ENCODE data around the gene CDH13. TPM values are rescaled to one million over a fixed set of nuclear protein-coding genes. Genes with fewer than 3 reads are reported as not detected.

Gene CDH13
- total RNA-seq, 4 donors from 2014 or later: 3.4 to 14.8 (median 6.5) TPM

DNA sequence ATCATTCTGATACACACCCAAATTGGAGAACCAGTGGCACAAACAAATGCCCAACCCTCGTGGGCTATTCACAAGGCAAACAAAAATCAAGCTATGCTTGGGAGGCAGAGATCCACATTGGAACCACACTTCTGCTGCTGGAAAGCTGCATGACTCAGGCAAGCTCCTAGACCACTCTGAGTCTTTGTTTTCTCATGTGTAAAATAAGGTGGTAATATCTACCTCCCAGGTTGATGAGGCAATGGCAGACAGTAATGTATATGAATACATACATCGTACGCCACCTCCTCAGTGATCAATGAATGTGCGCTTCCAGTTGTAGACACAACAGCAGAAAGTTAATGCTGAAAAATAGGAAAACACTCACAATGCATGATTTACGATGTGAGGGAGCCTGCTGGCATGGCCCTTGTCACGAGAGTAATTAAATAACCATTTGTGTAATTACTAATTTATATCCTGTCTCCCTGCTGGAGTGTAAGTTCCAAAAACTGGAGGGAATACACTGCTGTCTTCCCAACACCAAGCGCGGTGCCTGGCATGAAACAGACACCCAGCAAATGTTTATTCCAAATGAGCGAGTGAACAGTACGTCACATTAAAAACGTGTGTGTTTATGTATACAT is 1111.1 kb downstream of the CDH13 start:
- Histone ChIP-seq H3K36me3 (no peaks in the 10 kb centered on the region), H3K27me3 (no peaks in the 10 kb centered on the region), H3K4me3 (replicated peaks in 1 of 3) (no peak overlapping the region), H3K4me1 (no peaks in the 10 kb centered on the region), H3K9me3 (no peaks in the 10 kb centered on the region), H3K27ac (no peak overlapping the region)
- TF ChIP-seq POLR2A (IDR thresholded peaks at IDR 0.05) (no peak), CTCF (IDR thresholded peaks at IDR 0.05) (no peak)
- DNase-seq: no peak
- 64 to 74% methylated on average over 11 of the region's 11 CpGs for WGBS, 2 donors
- intact Hi-C loops (cut with DNase I): no loop called here

GRCh38 chr16:83738923-83739503 is 1112.2 kb downstream of the CDH13 start:
- H3K36me3 ChIP-seq: no peaks in the 10 kb centered on the region
- H3K4me3 ChIP-seq (replicated peaks in 1 of 3): no peak overlapping the region
- no peaks in the 10 kb centered on the region for H3K9me3 ChIP-seq
- TF ChIP-seq POLR2A (IDR thresholded peaks at IDR 0.05) (no peak), CTCF (IDR thresholded peaks at IDR 0.05) (no peak)
- H3K27ac ChIP-seq: no peak overlapping the region
- no peaks in the 10 kb centered on the region for H3K4me1 ChIP-seq
- DNase-seq: no peak
- intact Hi-C loops (cut with DNase I): no loop called here
- WGBS, 2 donors: 82 to 87% methylated on average over 7 of the region's 7 CpGs
- H3K27me3 ChIP-seq: no peaks in the 10 kb centered on the region

- Histone ChIP-seq H3K27me3 (no peaks in the 10 kb centered on the region), H3K36me3 (no peaks in the 10 kb centered on the region), H3K4me3 (replicated peaks in 1 of 3) (no peak overlapping the region), H3K4me1 (no peaks in the 10 kb centered on the region), H3K27ac (no peak overlapping the region), H3K9me3 (no peaks in the 10 kb centered on the region)
- no peak for TF ChIP-seq CTCF (IDR thresholded peaks at IDR 0.05)
- TF ChIP-seq POLR2A (IDR thresholded peaks at IDR 0.05): no peak
- intact Hi-C loops (cut with DNase I): no loop called here
- WGBS, 2 donors: 78 to 87% methylated on average over 19 to 21 of the region's 22 CpGs
- no peak for DNase-seq
Observed at GRCh38 chr16:83742124-83742899, 1115.5 kb downstream of the CDH13 start.

GRCh38 chr16:83743241-83743640 is 1116.5 kb downstream of the CDH13 start:
- no peaks in the 10 kb centered on the region for H3K4me1 ChIP-seq
- TF ChIP-seq CTCF (IDR thresholded peaks at IDR 0.05) (no peak), POLR2A (IDR thresholded peaks at IDR 0.05) (no peak)
- WGBS, 2 donors: 94 to 95% methylated on average over 4 of the region's 4 CpGs
- H3K27me3 ChIP-seq: no peaks in the 10 kb centered on the region
- no peak for DNase-seq
- H3K4me3 ChIP-seq (replicated peaks in 1 of 3): no peak overlapping the region
- no peak overlapping the region for H3K27ac ChIP-seq
- no peaks in the 10 kb centered on the region for H3K36me3 ChIP-seq
- intact Hi-C loops (cut with DNase I): no loop called here
- no peaks in the 10 kb centered on the region for H3K9me3 ChIP-seq

- H3K36me3 ChIP-seq: no peaks in the 10 kb centered on the region
- H3K4me3 ChIP-seq (replicated peaks in 1 of 3): no peak overlapping the region
- TF ChIP-seq CTCF (IDR thresholded peaks at IDR 0.05) (no peak), POLR2A (IDR thresholded peaks at IDR 0.05) (no peak)
- H3K27me3 ChIP-seq: no peaks in the 10 kb centered on the region
- H3K9me3 ChIP-seq: no peaks in the 10 kb centered on the region
- 90% methylated on average over 6 of the region's 6 CpGs for WGBS, 2 donors
- H3K4me1 ChIP-seq: no peaks in the 10 kb centered on the region
- intact Hi-C loops (cut with DNase I): no loop called here
- H3K27ac ChIP-seq: no peak overlapping the region
- no peak for DNase-seq
Observed at GRCh38 chr16:83743720-83744119, 1117.0 kb downstream of the CDH13 start.

Data from thyroid gland (tissue), 4 donors.